ENCODE measurements around the gene KAT14.

DNA sequence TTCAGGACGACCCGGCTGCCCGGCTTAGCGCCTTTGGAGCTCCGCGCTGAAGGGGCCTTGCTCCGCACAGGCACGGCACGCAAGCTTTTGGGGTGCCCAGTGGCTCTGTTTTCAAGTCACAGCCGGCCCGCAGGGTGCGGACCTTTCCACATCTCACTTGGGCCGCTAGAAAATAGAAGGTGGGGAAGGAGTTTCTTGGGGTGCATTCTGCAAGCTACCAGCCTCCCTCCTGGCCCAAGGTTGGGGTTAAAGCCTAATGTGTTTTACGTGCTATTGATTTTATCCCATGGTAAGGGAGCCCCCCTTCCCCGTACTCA lies 561 bp downstream of the KAT14 start:
- TF ChIP-seq, protein P1, sequence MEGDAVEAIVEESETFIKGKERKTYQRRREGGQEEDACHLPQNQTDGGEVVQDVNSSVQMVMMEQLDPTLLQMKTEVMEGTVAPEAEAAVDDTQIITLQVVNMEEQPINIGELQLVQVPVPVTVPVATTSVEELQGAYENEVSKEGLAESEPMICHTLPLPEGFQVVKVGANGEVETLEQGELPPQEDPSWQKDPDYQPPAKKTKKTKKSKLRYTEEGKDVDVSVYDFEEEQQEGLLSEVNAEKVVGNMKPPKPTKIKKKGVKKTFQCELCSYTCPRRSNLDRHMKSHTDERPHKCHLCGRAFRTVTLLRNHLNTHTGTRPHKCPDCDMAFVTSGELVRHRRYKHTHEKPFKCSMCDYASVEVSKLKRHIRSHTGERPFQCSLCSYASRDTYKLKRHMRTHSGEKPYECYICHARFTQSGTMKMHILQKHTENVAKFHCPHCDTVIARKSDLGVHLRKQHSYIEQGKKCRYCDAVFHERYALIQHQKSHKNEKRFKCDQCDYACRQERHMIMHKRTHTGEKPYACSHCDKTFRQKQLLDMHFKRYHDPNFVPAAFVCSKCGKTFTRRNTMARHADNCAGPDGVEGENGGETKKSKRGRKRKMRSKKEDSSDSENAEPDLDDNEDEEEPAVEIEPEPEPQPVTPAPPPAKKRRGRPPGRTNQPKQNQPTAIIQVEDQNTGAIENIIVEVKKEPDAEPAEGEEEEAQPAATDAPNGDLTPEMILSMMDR (IDR thresholded peaks at IDR 0.05), result no peak
- TF ChIP-seq POLR2A (IDR thresholded peaks at IDR 0.05) (no peak), POLR2AphosphoS5 (IDR thresholded peaks at IDR 0.05) (no peak), EP300 (IDR thresholded peaks at IDR 0.05) (no peak)
